GM19372 (cell line): Measurements from ENCODE around the gene GARIN5B.

Source experiments
- ATAC-seq: cut with Tn5 transposase; IDR thresholded peaks from one replicate; pipeline ENCODE4 v1.9.1; 2021; ENCODE audit warnings: mild to moderate bottlenecking, low read depth, moderate library complexity; ENCODE audit not compliant: unreplicated experiment

Gene GARIN5B

GRCh38 chr19:55352549-55353145, 10.4 kb downstream of the GARIN5B start:
- ATAC-seq: no peak

GRCh38 chr19:55352040-55352439, 11.0 kb downstream of the GARIN5B start:
- ATAC-seq: no peak

GRCh38 chr19:55350620-55351315, 12.3 kb downstream of the GARIN5B start:
- ATAC-seq: no peak

GRCh38 chr19:55348317-55349034, 14.6 kb downstream of the GARIN5B start:
- ATAC-seq: no peak

- ATAC-seq: no peak
These were observed 15.5 kb downstream of the GARIN5B start for GRCh38 chr19:55347442-55348009.

GRCh38 chr19:55346725-55347441, 16.2 kb downstream of the GARIN5B start:
- no peak for ATAC-seq

- ATAC-seq: no peak
These were observed 17.0 kb downstream of the GARIN5B start for GRCh38 chr19:55345818-55346724.

GRCh38 chr19:55345101-55345817, 17.8 kb downstream of the GARIN5B start:
- no peak for ATAC-seq

GRCh38 chr19:55344444-55344843, 18.6 kb downstream of the GARIN5B start:
- ATAC-seq: no peak

GRCh38 chr19:55341595-55342531, 21.2 kb downstream of the GARIN5B start:
- no peak for ATAC-seq

GRCh38 chr19:55341171-55341588, 21.9 kb downstream of the GARIN5B start:
- no peak for ATAC-seq

GRCh38 chr19:55340784-55341147, 22.3 kb downstream of the GARIN5B start:
- ATAC-seq: no peak

GRCh38 chr19:55339889-55340783, 22.9 kb downstream of the GARIN5B start:
- ATAC-seq: no peak

GRCh38 chr19:55339105-55339888, 23.8 kb downstream of the GARIN5B start, which contains the start of gene KMT5C:
TSS of gene KMT5C (plus strand) at chr19:55339876. CDS start at chr19:55341937, 2,061 bp downstream.
- ATAC-seq: peak; percentile 78

- ATAC-seq: no peak
These were observed 27.0 kb downstream of the GARIN5B start for GRCh38 chr19:55336101-55336500.

- no peak for ATAC-seq
These were observed 29.2 kb downstream of the GARIN5B start for GRCh38 chr19:55333870-55334269.
